ENCODE data around the gene BOC. TPM values are rescaled to one million over a fixed set of nuclear protein-coding genes. Genes with fewer than 3 reads are reported as not detected.

Gene BOC
- total and polyA plus RNA-seq, 10 of the 15 experiments (the other 5 are each of a cell fraction or from before 2014, with no cell fraction given), result 0.18 TPM; not detected in 9

GRCh38 chr3:113262304-113262665 is 50.9 kb downstream of the BOC start (continued):
- TF ChIP-seq MEF2A (IDR thresholded peaks at IDR 0.05; ENCODE audit: insufficient read depth, low read depth, low read length), result no peak
- TF ChIP-seq JUND (IDR thresholded peaks at IDR 0.05; ENCODE audit: low read depth, low read length), result no peak
- no peak for TF ChIP-seq RFX5 (IDR thresholded peaks at IDR 0.05; ENCODE audit: low read depth, low read length)
- TF ChIP-seq SMAD1 (IDR thresholded peaks at IDR 0.05; ENCODE audit: low read depth, partially characterized antibody), result no peak
- TF ChIP-seq SUZ12 (IDR thresholded peaks at IDR 0.05; ENCODE audit: unreplicated experiment), result no peak
- TF ChIP-seq, protein P1, sequence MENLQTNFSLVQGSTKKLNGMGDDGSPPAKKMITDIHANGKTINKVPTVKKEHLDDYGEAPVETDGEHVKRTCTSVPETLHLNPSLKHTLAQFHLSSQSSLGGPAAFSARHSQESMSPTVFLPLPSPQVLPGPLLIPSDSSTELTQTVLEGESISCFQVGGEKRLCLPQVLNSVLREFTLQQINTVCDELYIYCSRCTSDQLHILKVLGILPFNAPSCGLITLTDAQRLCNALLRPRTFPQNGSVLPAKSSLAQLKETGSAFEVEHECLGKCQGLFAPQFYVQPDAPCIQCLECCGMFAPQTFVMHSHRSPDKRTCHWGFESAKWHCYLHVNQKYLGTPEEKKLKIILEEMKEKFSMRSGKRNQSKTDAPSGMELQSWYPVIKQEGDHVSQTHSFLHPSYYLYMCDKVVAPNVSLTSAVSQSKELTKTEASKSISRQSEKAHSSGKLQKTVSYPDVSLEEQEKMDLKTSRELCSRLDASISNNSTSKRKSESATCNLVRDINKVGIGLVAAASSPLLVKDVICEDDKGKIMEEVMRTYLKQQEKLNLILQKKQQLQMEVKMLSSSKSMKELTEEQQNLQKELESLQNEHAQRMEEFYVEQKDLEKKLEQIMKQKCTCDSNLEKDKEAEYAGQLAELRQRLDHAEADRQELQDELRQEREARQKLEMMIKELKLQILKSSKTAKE (IDR thresholded peaks at IDR 0.05; ENCODE audit: low read depth, poor library complexity, severe bottlenecking), result no peak

- in situ Hi-C loops (cut with MboI), result no loop called here
- RAD21 ChIA-PET (ENCODE audit: unreplicated experiment), result no interaction called here
- TF ChIP-seq, protein P2, sequence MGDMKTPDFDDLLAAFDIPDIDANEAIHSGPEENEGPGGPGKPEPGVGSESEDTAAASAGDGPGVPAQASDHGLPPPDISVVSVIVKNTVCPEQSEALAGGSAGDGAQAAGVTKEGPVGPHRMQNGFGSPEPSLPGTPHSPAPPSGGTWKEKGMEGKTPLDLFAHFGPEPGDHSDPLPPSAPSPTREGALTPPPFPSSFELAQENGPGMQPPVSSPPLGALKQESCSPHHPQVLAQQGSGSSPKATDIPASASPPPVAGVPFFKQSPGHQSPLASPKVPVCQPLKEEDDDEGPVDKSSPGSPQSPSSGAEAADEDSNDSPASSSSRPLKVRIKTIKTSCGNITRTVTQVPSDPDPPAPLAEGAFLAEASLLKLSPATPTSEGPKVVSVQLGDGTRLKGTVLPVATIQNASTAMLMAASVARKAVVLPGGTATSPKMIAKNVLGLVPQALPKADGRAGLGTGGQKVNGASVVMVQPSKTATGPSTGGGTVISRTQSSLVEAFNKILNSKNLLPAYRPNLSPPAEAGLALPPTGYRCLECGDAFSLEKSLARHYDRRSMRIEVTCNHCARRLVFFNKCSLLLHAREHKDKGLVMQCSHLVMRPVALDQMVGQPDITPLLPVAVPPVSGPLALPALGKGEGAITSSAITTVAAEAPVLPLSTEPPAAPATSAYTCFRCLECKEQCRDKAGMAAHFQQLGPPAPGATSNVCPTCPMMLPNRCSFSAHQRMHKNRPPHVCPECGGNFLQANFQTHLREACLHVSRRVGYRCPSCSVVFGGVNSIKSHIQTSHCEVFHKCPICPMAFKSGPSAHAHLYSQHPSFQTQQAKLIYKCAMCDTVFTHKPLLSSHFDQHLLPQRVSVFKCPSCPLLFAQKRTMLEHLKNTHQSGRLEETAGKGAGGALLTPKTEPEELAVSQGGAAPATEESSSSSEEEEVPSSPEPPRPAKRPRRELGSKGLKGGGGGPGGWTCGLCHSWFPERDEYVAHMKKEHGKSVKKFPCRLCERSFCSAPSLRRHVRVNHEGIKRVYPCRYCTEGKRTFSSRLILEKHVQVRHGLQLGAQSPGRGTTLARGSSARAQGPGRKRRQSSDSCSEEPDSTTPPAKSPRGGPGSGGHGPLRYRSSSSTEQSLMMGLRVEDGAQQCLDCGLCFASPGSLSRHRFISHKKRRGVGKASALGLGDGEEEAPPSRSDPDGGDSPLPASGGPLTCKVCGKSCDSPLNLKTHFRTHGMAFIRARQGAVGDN (IDR thresholded peaks at IDR 0.05), result no peak
- no peak for TF ChIP-seq STAT1 (conservative IDR thresholded peaks at IDR 0.05)
- TF ChIP-seq GATAD2B (conservative IDR thresholded peaks at IDR 0.05; ENCODE audit: low read depth), result no peak
- TF ChIP-seq RB1 (IDR thresholded peaks at IDR 0.05; ENCODE audit: borderline replicate concordance), result no peak
- no peak for TF ChIP-seq BCL11A (IDR thresholded peaks at IDR 0.05; ENCODE audit: low read depth, low read length)
- TF ChIP-seq, protein P3, sequence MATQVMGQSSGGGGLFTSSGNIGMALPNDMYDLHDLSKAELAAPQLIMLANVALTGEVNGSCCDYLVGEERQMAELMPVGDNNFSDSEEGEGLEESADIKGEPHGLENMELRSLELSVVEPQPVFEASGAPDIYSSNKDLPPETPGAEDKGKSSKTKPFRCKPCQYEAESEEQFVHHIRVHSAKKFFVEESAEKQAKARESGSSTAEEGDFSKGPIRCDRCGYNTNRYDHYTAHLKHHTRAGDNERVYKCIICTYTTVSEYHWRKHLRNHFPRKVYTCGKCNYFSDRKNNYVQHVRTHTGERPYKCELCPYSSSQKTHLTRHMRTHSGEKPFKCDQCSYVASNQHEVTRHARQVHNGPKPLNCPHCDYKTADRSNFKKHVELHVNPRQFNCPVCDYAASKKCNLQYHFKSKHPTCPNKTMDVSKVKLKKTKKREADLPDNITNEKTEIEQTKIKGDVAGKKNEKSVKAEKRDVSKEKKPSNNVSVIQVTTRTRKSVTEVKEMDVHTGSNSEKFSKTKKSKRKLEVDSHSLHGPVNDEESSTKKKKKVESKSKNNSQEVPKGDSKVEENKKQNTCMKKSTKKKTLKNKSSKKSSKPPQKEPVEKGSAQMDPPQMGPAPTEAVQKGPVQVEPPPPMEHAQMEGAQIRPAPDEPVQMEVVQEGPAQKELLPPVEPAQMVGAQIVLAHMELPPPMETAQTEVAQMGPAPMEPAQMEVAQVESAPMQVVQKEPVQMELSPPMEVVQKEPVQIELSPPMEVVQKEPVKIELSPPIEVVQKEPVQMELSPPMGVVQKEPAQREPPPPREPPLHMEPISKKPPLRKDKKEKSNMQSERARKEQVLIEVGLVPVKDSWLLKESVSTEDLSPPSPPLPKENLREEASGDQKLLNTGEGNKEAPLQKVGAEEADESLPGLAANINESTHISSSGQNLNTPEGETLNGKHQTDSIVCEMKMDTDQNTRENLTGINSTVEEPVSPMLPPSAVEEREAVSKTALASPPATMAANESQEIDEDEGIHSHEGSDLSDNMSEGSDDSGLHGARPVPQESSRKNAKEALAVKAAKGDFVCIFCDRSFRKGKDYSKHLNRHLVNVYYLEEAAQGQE (IDR thresholded peaks at IDR 0.05; ENCODE audit: low read depth, low read length), result no peak
- TF ChIP-seq POLR2AphosphoS2 (IDR thresholded peaks at IDR 0.05; ENCODE audit: low read depth, low read length), result no peak
Measured at GRCh38 chr3:113263020-113263419, 51.7 kb downstream of the BOC start.

More at GRCh38 chr3:113263020-113263419, 51.7 kb downstream of the BOC start:
- ATAC-seq, result no peak
- Histone ChIP-seq H3K4me1 (ENCODE audit: control insufficient read depth, insufficient read depth, low read length) (no peaks in the 10 kb centered on the region), H3K27ac (ENCODE audit: control insufficient read depth, insufficient read depth) (no peak overlapping the region), H2AFZ (ENCODE audit: control insufficient read depth, low read depth, low read length) (no peak overlapping the region), H3K4me3 (no peak overlapping the region), H3K9ac (ENCODE audit: control insufficient read depth, insufficient read depth, low read length) (no peak overlapping the region), H3K36me3 (ENCODE audit: control insufficient read depth in 2 of 2, insufficient read depth in 2 of 2, low read length in 1 of 2) (no peaks in the 10 kb centered on the region), H4K20me1 (ENCODE audit: control insufficient read depth, insufficient read depth) (no peaks in the 10 kb centered on the region), H3K79me2 (ENCODE audit: control insufficient read depth, insufficient read depth, low read length) (no peaks in the 10 kb centered on the region), H3K9me3 (replicated peaks; ENCODE audit: control insufficient read depth, insufficient read depth, low read length) (no peaks in the 10 kb centered on the region), H3K27me3 (replicated peaks in 1 of 2; ENCODE audit: control insufficient read depth in 2 of 2, insufficient read depth in 2 of 2, low read length in 1 of 2) (peaks cover 0 to 4% of the 10 kb centered on the region in 2 experiments; a peak in 2 of 4 replicates), H3K4me2 (ENCODE audit: control insufficient read depth, insufficient read depth) (no peak overlapping the region)
- intact Hi-C loops (cut with micrococcal nuclease; ENCODE audit: unreplicated experiment), result no loop called here
- CTCF ChIA-PET, result no interaction called here
- SMC1A ChIA-PET (ENCODE audit: uncharacterized antibody, unreplicated experiment), result interaction anchor here (0.5 to 1.7 kb wide), 3 partner anchors 10 to 26 kb away, joined by 3 to 8 read pairs (median 4); no protein-coding TSS in a partner anchor
- no peak for FAIRE-seq
- POLR2A ChIA-PET, result no interaction called here
- DNase-seq (ENCODE audit: low read depth, low spot score), result no peak
- BruUV-seq (replicated peaks), result no TSS peak
- WGBS (ENCODE audit: insufficient coverage, insufficient replicate concordance, low lambda C conversion rate, missing lambda C conversion rate), result 95% methylated on average over 2 of the region's 2 CpGs

Measured in GM12878 (cell line).